ENCODE results near the gene CRACR2A.

CRACR2A gene

GRCh38 chr12:3670083-3670620 lies 82.8 kb downstream of the CRACR2A start:
- no peak overlapping the region for H3K27ac ChIP-seq (replicated peaks)
- TF ChIP-seq POLR2AphosphoS5 (IDR thresholded peaks at IDR 0.05; ENCODE audit: low read depth) (no peak), REST (IDR thresholded peaks at IDR 0.05; ENCODE audit: insufficient replicate concordance, low read depth) (no peak), CTCF (IDR thresholded peaks at IDR 0.05; ENCODE audit: insufficient read depth, low read length) (no peak), SPI1 (IDR thresholded peaks at IDR 0.05; ENCODE audit: borderline replicate concordance, low read depth) (no peak), GABPA (IDR thresholded peaks at IDR 0.05; ENCODE audit: low read depth) (no peak)
- no peaks in the 10 kb centered on the region for H3K27me3 ChIP-seq (ENCODE audit: insufficient read depth, poor library complexity, severe bottlenecking)
- H3K4me3 ChIP-seq (replicated peaks; ENCODE audit: insufficient read depth, low read length) = no peak overlapping the region
- DNase-seq (ENCODE audit: low read depth in 1 of 2, low spot score in 1 of 2) = no peak

- Histone ChIP-seq H3K27ac (replicated peaks) (no peak overlapping the region), H3K4me3 (replicated peaks; ENCODE audit: insufficient read depth, low read length) (no peak overlapping the region), H3K27me3 (ENCODE audit: insufficient read depth, poor library complexity, severe bottlenecking) (no peaks in the 10 kb centered on the region)
- no peak for DNase-seq (ENCODE audit: low read depth in 1 of 2, low spot score in 1 of 2)
- TF ChIP-seq REST (IDR thresholded peaks at IDR 0.05; ENCODE audit: insufficient replicate concordance, low read depth) (no peak), SPI1 (IDR thresholded peaks at IDR 0.05; ENCODE audit: borderline replicate concordance, low read depth) (no peak), CTCF (IDR thresholded peaks at IDR 0.05; ENCODE audit: insufficient read depth, low read length) (no peak), GABPA (IDR thresholded peaks at IDR 0.05; ENCODE audit: low read depth) (no peak), POLR2AphosphoS5 (IDR thresholded peaks at IDR 0.05; ENCODE audit: low read depth) (no peak)
Measured at GRCh38 chr12:3669594-3669993, 83.3 kb downstream of the CRACR2A start.

- H3K27ac ChIP-seq (replicated peaks) = no peak overlapping the region
- no peak overlapping the region for H3K4me3 ChIP-seq (replicated peaks; ENCODE audit: insufficient read depth, low read length)
- DNase-seq (ENCODE audit: low read depth in 1 of 2, low spot score in 1 of 2) = no peak
- no peaks in the 10 kb centered on the region for H3K27me3 ChIP-seq (ENCODE audit: insufficient read depth, poor library complexity, severe bottlenecking)
- TF ChIP-seq POLR2AphosphoS5 (IDR thresholded peaks at IDR 0.05; ENCODE audit: low read depth) (no peak), GABPA (IDR thresholded peaks at IDR 0.05; ENCODE audit: low read depth) (no peak), REST (IDR thresholded peaks at IDR 0.05; ENCODE audit: insufficient replicate concordance, low read depth) (no peak), SPI1 (IDR thresholded peaks at IDR 0.05; ENCODE audit: borderline replicate concordance, low read depth) (no peak), CTCF (IDR thresholded peaks at IDR 0.05; ENCODE audit: insufficient read depth, low read length) (no peak)
Measured at GRCh38 chr12:3668479-3669165, 84.3 kb downstream of the CRACR2A start.
